BJ (cell line): Measurements from ENCODE around the gene RNF220. TPM values are rescaled to one million over a fixed set of nuclear protein-coding genes. Genes with fewer than 3 reads are reported as not detected.

Source experiments
- CTCF ChIA-PET: fragments of 350-600 bp; formaldehyde crosslinking; extraction: SDS; loops from one replicate; lab custom pipeline; 2021; ENCODE audit warnings: antibody characterized with exemption, inconsistent platforms; lab: Yijun Ruan, JAX
- POLR2A ChIA-PET: fragments of 300-600 bp; sonication (Branson Sonifier 250); formaldehyde crosslinking; extraction: SDS; loops from one replicate; lab custom pipeline; 2021; ENCODE audit warnings: antibody characterized with exemption; lab: Charles Lee
- DNase-seq: peaks from one replicate; pipeline ENCODE4 v3.0.0-alpha.2; 2011; ENCODE audit warnings: low read depth
- H3K27me3 ChIP-seq: 2 replicates; pipeline ENCODE4 v1.6.0; 2011; ENCODE audit warnings: low read length; ENCODE audit not compliant: control insufficient read depth, insufficient read depth
- H3K36me3 ChIP-seq: 2 replicates; pipeline ENCODE4 v1.5.1; 2011; ENCODE audit warnings: low read length; ENCODE audit not compliant: control insufficient read depth, insufficient read depth
- H3K4me3 ChIP-seq: 2 replicates; pipeline ENCODE4 v1.5.1; 2011; ENCODE audit warnings: low read depth, mild to moderate bottlenecking, control low read depth, low read length
- CTCF ChIP-seq: IDR thresholded peaks from 2 replicates; pipeline ENCODE4 v1.5.1; 2011; ENCODE audit warnings: low read depth, mild to moderate bottlenecking, control low read depth, inconsistent platforms, low read length, moderate library complexity; ENCODE audit not compliant: insufficient read depth
- polyA plus RNA-seq: library from polyadenylated mRNA; depleted of rRNA; stranded (reverse); fragments of >200 nt; gene quantifications from 2 replicates; pipeline ENCODE4 v1.2.3, GENCODE V29; 2011

The RNF220 gene
- polyA plus RNA-seq, 1 experiment = 65.4 TPM

- DNase-seq = no peak
- Histone ChIP-seq H3K4me3 (no peak overlapping the region), H3K36me3 (no peaks in the 10 kb centered on the region; the same call in 1 of the 2 replicates), H3K27me3 (peaks cover 12% of the 10 kb centered on the region)
- no peak for TF ChIP-seq CTCF
- POLR2A ChIA-PET = no interaction called here
- CTCF ChIA-PET = interaction anchor here (0.9 to 3.8 kb wide), 9 partner anchors 9 to 193 kb away, joined by 3 to 23 read pairs (median 5); no protein-coding TSS in a partner anchor
Measured at GRCh38 chr1:44572572-44572879, 167.5 kb downstream of the RNF220 start.

- Histone ChIP-seq H3K4me3 (no peak overlapping the region), H3K27me3 (peaks cover 3% of the 10 kb centered on the region), H3K36me3 (no peaks in the 10 kb centered on the region; the same call in 1 of the 2 replicates)
- CTCF ChIA-PET = interaction anchor here (0.9 kb wide), 1 partner anchor 20 kb away, joined by 3 read pairs; no protein-coding TSS in a partner anchor
- POLR2A ChIA-PET = no interaction called here
- DNase-seq = no peak
- no peak for TF ChIP-seq CTCF
Measured at GRCh38 chr1:44575396-44575795, 170.3 kb downstream of the RNF220 start.

GRCh38 chr1:44576456-44577150 lies 171.5 kb downstream of the RNF220 start:
- POLR2A ChIA-PET = no interaction called here
- H3K27me3 ChIP-seq = peaks cover 5% of the 10 kb centered on the region
- H3K4me3 ChIP-seq = no peak overlapping the region
- DNase-seq = no peak
- CTCF ChIA-PET = interaction anchor here (0.9 kb wide), 2 partner anchors 18 to 19 kb away, joined by 3 to 4 read pairs; no protein-coding TSS in a partner anchor
- no peaks in the 10 kb centered on the region; the same call in 1 of the 2 replicates for H3K36me3 ChIP-seq
- no peak for TF ChIP-seq CTCF

GRCh38 chr1:44581205-44581604 lies 176.2 kb downstream of the RNF220 start:
- POLR2A ChIA-PET = no interaction called here
- H3K36me3 ChIP-seq = no peaks in the 10 kb centered on the region
- DNase-seq = no peak
- H3K27me3 ChIP-seq = peaks cover 9% of the 10 kb centered on the region
- TF ChIP-seq CTCF = no peak
- H3K4me3 ChIP-seq = no peak overlapping the region
- CTCF ChIA-PET = interaction anchor here (1.1 to 1.8 kb wide), 4 partner anchors 11 to 28 kb away, joined by 3 to 5 read pairs (median 4); no protein-coding TSS in a partner anchor

GRCh38 chr1:44584167-44584566 lies 179.1 kb downstream of the RNF220 start:
- TF ChIP-seq CTCF = no peak
- DNase-seq = no peak
- ChIA-PET POLR2A (no interaction called here), CTCF (interaction anchor here (1.0 to 2.6 kb wide), 3 partner anchors 10 to 16 kb away, joined by 3 to 17 read pairs (median 5); no protein-coding TSS in a partner anchor)
- Histone ChIP-seq H3K4me3 (no peak overlapping the region), H3K27me3 (peaks cover 16% of the 10 kb centered on the region), H3K36me3 (no peaks in the 10 kb centered on the region)
